Bronchial epithelial cell (primary cell): ENCODE results near the gene FAM171A1. TPM values are rescaled to one million over a fixed set of nuclear protein-coding genes. Genes with fewer than 3 reads are reported as not detected.

ENCODE experiments used
- DNase-seq: peaks from one replicate; pipeline ENCODE4 v3.0.0-alpha.2; 2010; ENCODE audit warnings: low read depth
- FAIRE-seq: peaks from 2 replicates; lab custom pipeline; 2011; peaks lifted over from hg19 to GRCh38; lab: Jason Lieb, UNC
- H3K27me3 ChIP-seq: 2 replicates; pipeline ENCODE4 v1.5.1; 2011; ENCODE audit warnings: low read length; ENCODE audit not compliant: control insufficient read depth, insufficient read depth
- H3K36me3 ChIP-seq: 2 replicates; pipeline ENCODE4 v1.5.1; 2011; ENCODE audit warnings: low read length; ENCODE audit not compliant: control insufficient read depth, insufficient read depth
- H3K4me3 ChIP-seq: 2 replicates; pipeline ENCODE4 v1.5.1; 2011; ENCODE audit warnings: mild to moderate bottlenecking, low read depth, low read length, control low read depth
- total RNA-seq: library from RNA; depleted of rRNA; stranded (reverse); fragments of >200 nt; gene quantifications from 2 replicates; pipeline ENCODE4 v1.2.1, GENCODE V29; 2014
- TF ChIP-seq, protein P1 (sequence below): IDR thresholded peaks from 2 replicates; pipeline ENCODE4 v1.5.1; 2011; ENCODE audit warnings: mild to moderate bottlenecking, moderate library complexity, low read length, control low read depth, inconsistent platforms; ENCODE audit not compliant: insufficient read depth, severe bottlenecking

FAM171A1 gene
- total RNA-seq, 1 donor from 2014 or later: 2.6 TPM

DNA sequence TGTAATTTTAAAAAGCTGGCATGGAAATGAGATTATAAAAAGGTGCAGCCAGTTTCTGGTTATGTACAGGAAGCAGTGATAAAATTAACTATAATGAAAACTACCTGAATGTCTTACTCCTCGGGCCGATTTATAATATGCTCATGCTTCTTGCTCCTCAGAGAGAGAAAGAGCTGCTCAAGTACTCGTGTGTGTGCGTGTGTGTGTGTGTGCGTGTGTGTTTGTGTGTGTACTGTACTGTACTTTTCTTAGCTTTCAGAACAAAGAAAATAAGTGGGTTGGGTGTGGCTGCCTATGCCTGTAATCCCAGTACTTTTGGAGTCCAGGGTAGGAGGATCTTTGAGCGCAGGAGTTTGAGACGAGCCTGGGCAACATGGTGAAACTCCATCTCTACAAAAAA is 106.0 kb downstream of the FAM171A1 start:
- no peaks in the 10 kb centered on the region for H3K27me3 ChIP-seq
- no peak overlapping the region for H3K4me3 ChIP-seq
- DNase-seq: no peak
- H3K36me3 ChIP-seq: no peaks in the 10 kb centered on the region
- no peak for FAIRE-seq
- TF ChIP-seq, protein P1, sequence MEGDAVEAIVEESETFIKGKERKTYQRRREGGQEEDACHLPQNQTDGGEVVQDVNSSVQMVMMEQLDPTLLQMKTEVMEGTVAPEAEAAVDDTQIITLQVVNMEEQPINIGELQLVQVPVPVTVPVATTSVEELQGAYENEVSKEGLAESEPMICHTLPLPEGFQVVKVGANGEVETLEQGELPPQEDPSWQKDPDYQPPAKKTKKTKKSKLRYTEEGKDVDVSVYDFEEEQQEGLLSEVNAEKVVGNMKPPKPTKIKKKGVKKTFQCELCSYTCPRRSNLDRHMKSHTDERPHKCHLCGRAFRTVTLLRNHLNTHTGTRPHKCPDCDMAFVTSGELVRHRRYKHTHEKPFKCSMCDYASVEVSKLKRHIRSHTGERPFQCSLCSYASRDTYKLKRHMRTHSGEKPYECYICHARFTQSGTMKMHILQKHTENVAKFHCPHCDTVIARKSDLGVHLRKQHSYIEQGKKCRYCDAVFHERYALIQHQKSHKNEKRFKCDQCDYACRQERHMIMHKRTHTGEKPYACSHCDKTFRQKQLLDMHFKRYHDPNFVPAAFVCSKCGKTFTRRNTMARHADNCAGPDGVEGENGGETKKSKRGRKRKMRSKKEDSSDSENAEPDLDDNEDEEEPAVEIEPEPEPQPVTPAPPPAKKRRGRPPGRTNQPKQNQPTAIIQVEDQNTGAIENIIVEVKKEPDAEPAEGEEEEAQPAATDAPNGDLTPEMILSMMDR: no peak

DNA sequence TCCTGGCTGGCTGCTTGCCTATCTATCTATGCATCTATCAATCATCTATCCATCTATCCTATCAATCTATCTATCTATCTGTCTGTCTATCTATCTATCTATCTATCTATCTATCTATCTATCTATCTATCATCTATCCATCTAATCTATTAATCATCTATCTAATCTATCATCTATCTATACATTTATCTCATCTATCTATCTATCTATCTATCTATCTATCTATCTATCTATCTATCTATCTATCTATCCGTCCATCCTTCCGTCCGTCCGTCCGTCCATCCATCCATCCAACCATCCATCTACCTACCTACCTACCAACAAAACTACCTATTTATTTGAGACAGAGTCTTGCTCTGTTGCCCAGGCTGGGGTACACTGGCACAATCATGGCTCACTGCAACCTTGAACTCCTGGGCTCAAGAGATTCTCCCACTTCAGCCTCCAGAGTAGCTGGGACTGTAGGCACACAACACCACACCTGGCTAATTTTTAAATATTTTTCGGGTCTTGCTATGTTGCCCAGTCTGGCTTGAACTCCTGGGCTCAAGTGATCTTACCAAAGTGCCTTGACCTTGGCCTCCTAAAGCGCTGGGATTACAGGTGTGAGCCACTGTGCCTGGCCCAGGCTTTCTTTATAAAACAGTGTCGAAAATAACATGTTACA is 107.3 kb downstream of the FAM171A1 start:
- TF ChIP-seq, protein P1: no peak
- DNase-seq: no peak
- no peak for FAIRE-seq
- Histone ChIP-seq H3K27me3 (no peaks in the 10 kb centered on the region), H3K4me3 (no peak overlapping the region), H3K36me3 (no peaks in the 10 kb centered on the region)

DNA sequence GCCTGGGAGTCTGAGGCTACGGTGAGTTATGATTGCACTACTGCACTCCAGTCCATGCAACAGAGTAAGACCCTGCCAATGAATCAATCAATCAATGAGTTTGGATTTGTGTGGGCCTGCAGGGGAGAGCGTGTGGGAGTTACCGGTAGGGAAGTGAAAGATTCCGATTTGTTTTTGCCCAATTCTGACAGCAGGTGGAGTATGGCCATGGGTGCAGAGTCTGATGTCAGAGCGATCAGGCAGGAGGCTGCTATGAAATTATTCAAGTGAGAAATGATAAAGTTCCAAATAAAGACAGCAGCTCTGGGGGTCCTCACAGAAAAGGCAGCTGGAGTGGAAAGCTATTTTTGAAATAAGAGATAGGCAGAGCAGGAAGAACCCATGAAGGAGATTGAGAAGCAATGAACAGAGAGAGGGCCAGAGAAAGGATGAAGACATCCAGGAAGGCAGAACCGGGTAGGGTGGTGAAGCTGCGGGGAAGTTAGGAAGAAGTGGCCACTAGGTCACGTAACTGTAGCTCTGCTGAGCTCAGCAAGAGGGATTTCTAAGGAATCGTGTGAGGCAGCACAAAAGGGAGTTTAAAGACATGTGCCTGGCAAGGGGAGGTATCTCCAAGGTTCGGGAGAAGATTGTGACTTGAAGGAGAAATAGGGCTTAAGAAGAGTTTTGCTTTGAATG is 108.9 kb downstream of the FAM171A1 start:
- H3K27me3 ChIP-seq: no peaks in the 10 kb centered on the region
- TF ChIP-seq, protein P1: peak; percentile 37
- FAIRE-seq: no peak
- no peaks in the 10 kb centered on the region for H3K36me3 ChIP-seq
- DNase-seq: peak; percentile 23
- no peak overlapping the region for H3K4me3 ChIP-seq

DNA sequence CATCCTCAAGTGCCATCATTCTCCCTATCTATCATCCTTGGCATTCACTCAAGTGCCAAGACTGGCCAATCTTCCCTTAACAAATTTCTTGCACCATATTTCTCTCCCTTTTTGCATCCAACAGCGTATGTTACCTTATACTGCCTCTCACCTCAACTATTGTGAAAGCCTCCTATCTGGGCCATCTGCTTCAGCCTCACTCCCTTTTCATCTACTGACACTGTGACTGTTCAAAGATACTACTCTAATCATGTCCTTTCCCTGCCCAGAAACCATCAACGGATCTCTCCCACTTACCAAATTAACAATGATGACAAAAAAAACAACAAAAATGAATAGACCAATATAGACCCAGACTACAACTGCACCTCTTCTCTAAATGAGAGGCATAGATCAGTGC is 112.0 kb downstream of the FAM171A1 start:
- Histone ChIP-seq H3K4me3 (no peak overlapping the region), H3K27me3 (no peaks in the 10 kb centered on the region), H3K36me3 (no peaks in the 10 kb centered on the region)
- TF ChIP-seq, protein P1: no peak
- FAIRE-seq (no peak), DNase-seq (no peak)

DNA sequence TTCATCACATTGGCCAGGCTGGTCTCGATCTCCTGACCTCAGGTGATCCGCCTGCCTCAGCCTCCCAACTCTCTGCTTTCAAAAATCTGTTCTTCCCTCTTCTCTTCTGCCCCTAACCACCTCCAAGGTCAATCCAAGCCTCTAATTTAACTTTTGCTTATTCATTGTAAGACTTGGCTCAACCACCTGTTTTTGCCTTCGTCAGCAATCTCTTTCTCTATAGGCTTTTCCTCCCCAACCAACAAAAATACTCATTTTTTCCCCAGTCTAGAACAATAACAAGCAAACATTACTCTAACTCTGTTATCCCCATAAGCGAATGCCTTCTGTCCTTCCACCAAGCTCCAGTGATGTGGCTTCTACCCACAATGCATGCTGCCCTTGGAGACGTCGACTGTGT is 112.8 kb downstream of the FAM171A1 start:
- Histone ChIP-seq H3K36me3 (no peaks in the 10 kb centered on the region), H3K27me3 (no peaks in the 10 kb centered on the region), H3K4me3 (no peak overlapping the region)
- DNase-seq (no peak), FAIRE-seq (no peak)
- TF ChIP-seq, protein P1: no peak
